ENCODE results near the gene TGM2. TPM values are rescaled to one million over a fixed set of nuclear protein-coding genes. Genes with fewer than 3 reads are reported as not detected.

Gene TGM2
- total RNA-seq, 1 donor from 2014 or later = 529 TPM

- Histone ChIP-seq H3K4me1 (peaks cover 3 to 16% of the 10 kb centered on the region in 2 donors), H3K27ac (peak overlapping the region in 1 of 2 donors; percentile 80), H3K36me3 (peaks cover 72 to 83% of the 10 kb centered on the region in 2 donors), H3K9me3 (no peaks in the 10 kb centered on the region), H3K27me3 (no peaks in the 10 kb centered on the region), H3K4me3 (no peak overlapping the region)
- DNase-seq (ENCODE audit: low spot score in 2 of 2) = peak in 1 of 2 donors; percentile 7
- intact Hi-C loops (cut with DNase I) = no loop called here
- no peak for TF ChIP-seq CTCF (IDR thresholded peaks at IDR 0.05)
Measured at GRCh38 chr20:38136421-38137245, 28.4 kb downstream of the TGM2 start.

GRCh38 chr20:38135651-38136420, 29.2 kb downstream of the TGM2 start:
- Histone ChIP-seq H3K27me3 (no peaks in the 10 kb centered on the region), H3K4me3 (no peak overlapping the region), H3K4me1 (peaks cover 3 to 16% of the 10 kb centered on the region in 2 donors), H3K27ac (peak overlapping the region; percentile 75 to 80), H3K9me3 (no peaks in the 10 kb centered on the region), H3K36me3 (peaks cover 71 to 81% of the 10 kb centered on the region in 2 donors)
- no peak for TF ChIP-seq CTCF (IDR thresholded peaks at IDR 0.05)
- intact Hi-C loops (cut with DNase I) = no loop called here
- peak in 1 of 2 donors; percentile 7 for DNase-seq (ENCODE audit: low spot score in 2 of 2)

DNA sequence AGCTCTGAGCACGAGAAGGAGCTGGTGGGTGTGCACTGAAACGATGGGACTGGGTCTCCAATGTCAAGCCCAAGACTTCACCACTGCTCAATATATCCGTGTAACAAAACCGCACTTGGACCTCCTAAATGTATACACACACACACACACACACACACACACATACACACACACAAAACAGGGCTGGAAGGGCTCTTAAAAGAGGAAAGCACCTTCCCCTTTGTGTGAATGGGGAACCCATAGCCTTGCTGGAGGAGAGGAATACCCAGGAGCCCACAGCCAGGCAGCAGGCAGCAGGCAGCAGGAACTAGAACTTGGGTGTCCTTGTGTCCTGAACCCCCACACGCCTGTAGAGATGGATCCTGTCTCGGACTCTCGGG, 29.8 kb downstream of the TGM2 start:
- H3K9me3 ChIP-seq = no peaks in the 10 kb centered on the region
- peaks cover 73 to 81% of the 10 kb centered on the region in 2 donors for H3K36me3 ChIP-seq
- peaks cover 3 to 16% of the 10 kb centered on the region in 2 donors for H3K4me1 ChIP-seq
- H3K27ac ChIP-seq = peak overlapping the region; percentile 75 to 80
- peak in 1 of 2 donors; percentile 4 for DNase-seq (ENCODE audit: low spot score in 2 of 2)
- intact Hi-C loops (cut with DNase I) = no loop called here
- no peak for TF ChIP-seq CTCF (IDR thresholded peaks at IDR 0.05)
- no peak overlapping the region for H3K4me3 ChIP-seq
- H3K27me3 ChIP-seq = no peaks in the 10 kb centered on the region

GRCh38 chr20:38134427-38135270, 30.4 kb downstream of the TGM2 start:
- Histone ChIP-seq H3K4me1 (peaks cover 3 to 16% of the 10 kb centered on the region in 2 donors), H3K9me3 (no peaks in the 10 kb centered on the region), H3K27me3 (no peaks in the 10 kb centered on the region), H3K36me3 (peaks cover 73 to 81% of the 10 kb centered on the region in 2 donors), H3K27ac (peak overlapping the region; percentile 75 to 80), H3K4me3 (no peak overlapping the region)
- intact Hi-C loops (cut with DNase I) = no loop called here
- peak in 1 of 2 donors; percentile 3 for DNase-seq (ENCODE audit: low spot score in 2 of 2)
- no peak for TF ChIP-seq CTCF (IDR thresholded peaks at IDR 0.05)

Measured in ascending aorta (tissue), 2 donors.